ENCODE data around the gene MFGE8. TPM values are rescaled to one million over a fixed set of nuclear protein-coding genes. Genes with fewer than 3 reads are reported as not detected.

The MFGE8 gene
- total RNA-seq, 1 experiment from 2014 or later, result 254 TPM

DNA sequence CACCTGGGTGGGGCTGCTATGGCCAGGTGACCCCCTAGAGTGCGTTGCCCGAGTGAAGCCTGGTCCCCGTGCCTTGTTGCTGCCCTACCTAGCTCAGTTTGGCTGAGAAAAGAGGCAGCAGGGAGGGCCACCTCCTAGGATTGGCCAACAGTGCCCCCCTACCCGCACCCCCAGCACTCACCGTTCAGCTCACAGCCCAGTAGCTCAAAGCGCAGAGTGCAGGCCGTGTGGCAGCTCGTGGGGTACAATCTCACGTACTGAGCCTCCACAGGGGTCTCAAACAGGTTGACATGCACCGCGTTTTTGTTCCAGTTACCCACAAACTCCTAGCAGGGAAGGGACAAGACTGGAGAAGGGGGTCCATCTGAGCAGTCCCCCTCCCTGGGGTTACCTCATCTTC, 7.6 kb downstream of the MFGE8 start:
- Mint-ChIP-seq H3K4me1 (ENCODE audit: insufficient read depth, unreplicated experiment) (peaks cover 25% of the 10 kb centered on the region), H3K27ac (ENCODE audit: low read depth, unreplicated experiment) (no peak overlapping the region), H3K9me3 (ENCODE audit: unreplicated experiment) (no peaks in the 10 kb centered on the region), H3K4me3 (ENCODE audit: unreplicated experiment) (no peak overlapping the region), H3K27me3 (ENCODE audit: insufficient read depth, unreplicated experiment) (no peaks in the 10 kb centered on the region), H3K36me3 (ENCODE audit: insufficient read depth, unreplicated experiment) (peaks cover 91% of the 10 kb centered on the region)
- CTCF ChIA-PET, result interaction anchor here (0.6 to 6.7 kb wide), 38 partner anchors 10 to 394 kb away, joined by 3 to 128 read pairs (median 5); partner anchors contain the start of genes ABHD2 and HAPLN3
- no TSS peak for BruUV-seq (replicated peaks)
- POLR2A ChIA-PET, result interaction anchor here (1.0 to 2.1 kb wide), 3 partner anchors 11 to 112 kb away, joined by 3 to 12 read pairs (median 6); partner anchors contain the start of gene HAPLN3
- no peak for DNase-seq (ENCODE audit: unreplicated experiment)
- intact Hi-C loops (cut with micrococcal nuclease), result loop anchor here (2.0 kb wide), 1 partner anchor 271 kb away; no protein-coding TSS in a partner anchor
- TF ChIP-seq, protein P1, sequence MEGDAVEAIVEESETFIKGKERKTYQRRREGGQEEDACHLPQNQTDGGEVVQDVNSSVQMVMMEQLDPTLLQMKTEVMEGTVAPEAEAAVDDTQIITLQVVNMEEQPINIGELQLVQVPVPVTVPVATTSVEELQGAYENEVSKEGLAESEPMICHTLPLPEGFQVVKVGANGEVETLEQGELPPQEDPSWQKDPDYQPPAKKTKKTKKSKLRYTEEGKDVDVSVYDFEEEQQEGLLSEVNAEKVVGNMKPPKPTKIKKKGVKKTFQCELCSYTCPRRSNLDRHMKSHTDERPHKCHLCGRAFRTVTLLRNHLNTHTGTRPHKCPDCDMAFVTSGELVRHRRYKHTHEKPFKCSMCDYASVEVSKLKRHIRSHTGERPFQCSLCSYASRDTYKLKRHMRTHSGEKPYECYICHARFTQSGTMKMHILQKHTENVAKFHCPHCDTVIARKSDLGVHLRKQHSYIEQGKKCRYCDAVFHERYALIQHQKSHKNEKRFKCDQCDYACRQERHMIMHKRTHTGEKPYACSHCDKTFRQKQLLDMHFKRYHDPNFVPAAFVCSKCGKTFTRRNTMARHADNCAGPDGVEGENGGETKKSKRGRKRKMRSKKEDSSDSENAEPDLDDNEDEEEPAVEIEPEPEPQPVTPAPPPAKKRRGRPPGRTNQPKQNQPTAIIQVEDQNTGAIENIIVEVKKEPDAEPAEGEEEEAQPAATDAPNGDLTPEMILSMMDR (IDR thresholded peaks at IDR 0.05; ENCODE audit: unreplicated experiment), result no peak

DNA sequence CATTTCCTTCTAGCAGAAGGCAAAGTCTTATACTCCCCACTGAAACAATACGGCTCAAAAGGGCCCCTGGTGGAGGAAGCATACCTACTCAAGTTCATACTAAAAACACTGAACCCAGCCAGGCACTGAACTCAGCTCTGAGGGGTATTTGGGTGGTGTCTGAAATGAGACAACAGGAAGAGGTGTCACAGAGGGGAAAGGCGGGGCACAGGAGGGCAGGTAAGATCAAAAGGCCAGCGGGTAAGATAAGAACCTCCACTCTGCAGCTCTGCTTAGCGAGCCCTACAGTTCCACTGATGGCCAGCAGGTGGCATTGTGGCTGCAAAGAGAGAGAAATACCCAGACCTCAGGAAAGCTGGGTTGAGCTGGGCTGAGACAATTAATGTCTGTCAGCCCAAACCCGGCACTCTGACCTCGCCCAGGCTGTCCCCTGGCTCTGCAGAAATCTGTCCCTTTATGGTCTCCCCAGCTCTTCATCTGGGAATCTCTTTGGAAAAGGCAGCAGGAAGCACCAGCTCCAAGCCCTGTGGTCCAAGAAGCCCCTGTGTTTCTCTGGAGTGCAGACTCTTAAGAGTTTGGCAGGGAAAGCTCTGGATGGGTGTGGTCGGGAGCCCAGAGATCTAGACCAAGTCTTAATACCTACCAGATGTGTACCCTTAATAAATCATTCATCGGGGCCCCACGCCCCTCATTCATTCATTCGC, 8.4 kb downstream of the MFGE8 start:
- H3K4me1 Mint-ChIP-seq (ENCODE audit: insufficient read depth, unreplicated experiment), result peaks cover 20% of the 10 kb centered on the region
- no peak overlapping the region for H3K27ac Mint-ChIP-seq (ENCODE audit: low read depth, unreplicated experiment)
- ChIA-PET POLR2A (interaction anchor here (0.8 to 2.1 kb wide), 7 partner anchors 9 to 118 kb away, joined by 3 to 12 read pairs (median 4); partner anchors contain the start of genes HAPLN3 and MFGE8), CTCF (interaction anchor here (0.6 to 6.7 kb wide), 51 partner anchors 10 to 785 kb away, joined by 3 to 128 read pairs (median 4); partner anchors contain the start of genes ABHD2 and HAPLN3)
- H3K9me3 Mint-ChIP-seq (ENCODE audit: unreplicated experiment), result no peaks in the 10 kb centered on the region
- TF ChIP-seq, protein P1 (IDR thresholded peaks at IDR 0.05; ENCODE audit: unreplicated experiment), result peak; percentile 95
- no peak overlapping the region for H3K4me3 Mint-ChIP-seq (ENCODE audit: unreplicated experiment)
- H3K27me3 Mint-ChIP-seq (ENCODE audit: insufficient read depth, unreplicated experiment), result no peaks in the 10 kb centered on the region
- BruUV-seq (replicated peaks), result no TSS peak
- intact Hi-C loops (cut with micrococcal nuclease), result loop anchor here (1.0 to 2.0 kb wide), 4 partner anchors 100 to 272 kb away; no protein-coding TSS in a partner anchor
- H3K36me3 Mint-ChIP-seq (ENCODE audit: insufficient read depth, unreplicated experiment), result peaks cover 91% of the 10 kb centered on the region
- DNase-seq (ENCODE audit: unreplicated experiment), result peak; percentile 80

DNA sequence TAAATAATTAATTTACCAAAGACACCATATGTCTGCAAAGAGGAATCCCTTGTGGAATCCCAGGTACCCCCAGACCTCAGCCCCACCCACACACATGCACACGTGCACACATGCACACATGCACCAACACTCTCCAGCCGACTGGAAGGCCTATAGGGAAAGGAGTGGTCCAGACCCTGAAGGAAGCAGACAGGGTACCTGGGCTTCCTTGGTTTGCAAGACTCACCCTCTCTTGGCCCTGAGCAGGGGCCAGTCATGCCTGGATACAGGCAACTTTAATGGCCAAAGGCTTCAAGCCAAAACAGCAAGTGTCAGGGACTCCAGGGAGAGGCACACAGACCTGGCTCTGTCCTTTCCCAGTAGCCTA, 8.9 kb downstream of the MFGE8 start:
- no peaks in the 10 kb centered on the region for H3K9me3 Mint-ChIP-seq (ENCODE audit: unreplicated experiment)
- H3K36me3 Mint-ChIP-seq (ENCODE audit: insufficient read depth, unreplicated experiment), result peaks cover 90% of the 10 kb centered on the region
- H3K27me3 Mint-ChIP-seq (ENCODE audit: insufficient read depth, unreplicated experiment), result no peaks in the 10 kb centered on the region
- POLR2A ChIA-PET, result interaction anchor here (0.8 to 2.1 kb wide), 7 partner anchors 8 to 118 kb away, joined by 3 to 12 read pairs (median 4); partner anchors contain the start of genes HAPLN3 and MFGE8
- no TSS peak for BruUV-seq (replicated peaks)
- TF ChIP-seq, protein P1 (IDR thresholded peaks at IDR 0.05; ENCODE audit: unreplicated experiment), result no peak
- CTCF ChIA-PET, result interaction anchor here (0.6 to 6.7 kb wide), 37 partner anchors 8 to 785 kb away, joined by 3 to 128 read pairs (median 5); partner anchors contain the start of genes ABHD2 and HAPLN3
- no peak overlapping the region for H3K27ac Mint-ChIP-seq (ENCODE audit: low read depth, unreplicated experiment)
- DNase-seq (ENCODE audit: unreplicated experiment), result no peak
- intact Hi-C loops (cut with micrococcal nuclease), result loop anchor here (1.0 to 2.0 kb wide), 4 partner anchors 100 to 273 kb away; no protein-coding TSS in a partner anchor
- peaks cover 20% of the 10 kb centered on the region for H3K4me1 Mint-ChIP-seq (ENCODE audit: insufficient read depth, unreplicated experiment)
- H3K4me3 Mint-ChIP-seq (ENCODE audit: unreplicated experiment), result no peak overlapping the region

DNA sequence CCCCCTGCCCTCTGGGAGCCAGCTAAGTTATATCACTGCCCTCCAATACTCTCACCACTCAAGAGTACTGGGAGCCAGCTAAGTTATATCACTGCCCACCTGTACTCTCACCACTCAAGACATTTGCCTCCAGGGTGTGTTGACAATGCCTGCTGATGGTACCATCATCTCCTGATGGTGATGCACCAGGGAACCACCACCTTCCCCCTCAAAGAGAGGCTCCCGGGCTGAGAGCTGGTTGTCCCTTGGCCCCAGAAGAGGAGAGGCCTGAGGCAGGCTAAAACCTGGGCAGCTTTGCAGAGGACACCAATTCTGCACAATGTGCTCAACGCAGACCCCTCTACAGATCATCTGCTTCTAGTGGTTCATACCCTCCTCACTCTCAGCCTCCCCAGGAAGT, 10.3 kb downstream of the MFGE8 start:
- no peak overlapping the region for H3K27ac Mint-ChIP-seq (ENCODE audit: low read depth, unreplicated experiment)
- DNase-seq (ENCODE audit: unreplicated experiment), result no peak
- no peaks in the 10 kb centered on the region for H3K9me3 Mint-ChIP-seq (ENCODE audit: unreplicated experiment)
- TF ChIP-seq, protein P1 (IDR thresholded peaks at IDR 0.05; ENCODE audit: unreplicated experiment), result no peak
- intact Hi-C loops (cut with micrococcal nuclease), result no loop called here
- peaks cover 16% of the 10 kb centered on the region for H3K4me1 Mint-ChIP-seq (ENCODE audit: insufficient read depth, unreplicated experiment)
- H3K27me3 Mint-ChIP-seq (ENCODE audit: insufficient read depth, unreplicated experiment), result no peaks in the 10 kb centered on the region
- H3K4me3 Mint-ChIP-seq (ENCODE audit: unreplicated experiment), result no peak overlapping the region
- BruUV-seq (replicated peaks), result no TSS peak
- CTCF ChIA-PET, result interaction anchor here (0.5 to 6.7 kb wide), 17 partner anchors 9 to 275 kb away, joined by 3 to 128 read pairs (median 4); no protein-coding TSS in a partner anchor
- H3K36me3 Mint-ChIP-seq (ENCODE audit: insufficient read depth, unreplicated experiment), result peaks cover 89% of the 10 kb centered on the region
- POLR2A ChIA-PET, result interaction anchor here (1.0 to 1.2 kb wide), 2 partner anchors 11 to 13 kb away, joined by 3 to 5 read pairs; partner anchors contain the start of gene MFGE8
